MM.1S (cell line): ENCODE measurements around the gene SLC16A13.

ENCODE experiments used
- DNase-seq: peaks from one replicate; pipeline ENCODE4 v3.0.0-alpha.2; 2015
- H2AFZ ChIP-seq: fragments of 300-600 bp; sonication (generic); 2 replicates; pipeline ENCODE4 v1.6.0; 2016; ENCODE audit warnings: antibody characterized with exemption, low read length
- H3F3A ChIP-seq: fragments of 300-600 bp; sonication (generic); 2 replicates; pipeline ENCODE4 v1.6.1; 2016; ENCODE audit warnings: mild to moderate bottlenecking, antibody characterized with exemption, low read length, moderate library complexity, mixed read lengths; ENCODE audit not compliant: insufficient read depth
- H3K27ac ChIP-seq: fragments of 300-600 bp; sonication (generic); 2 replicates; pipeline ENCODE4 v1.5.1; 2016; ENCODE audit warnings: mild to moderate bottlenecking, low read length
- H3K27me3 ChIP-seq: fragments of 300-600 bp; sonication (generic); replicated peaks from 2 replicates; pipeline ENCODE4 v1.6.0; 2016; ENCODE audit warnings: low read length; ENCODE audit not compliant: insufficient read depth
- H3K36me3 ChIP-seq: fragments of 300-600 bp; sonication (generic); replicated peaks from 2 replicates; pipeline ENCODE4 v1.6.1; 2016; ENCODE audit warnings: mild to moderate bottlenecking, low read length, mixed read lengths; ENCODE audit not compliant: insufficient read depth
- H3K4me1 ChIP-seq: fragments of 300-600 bp; sonication (generic); 2 replicates; pipeline ENCODE4 v1.6.1; 2016; ENCODE audit warnings: low read length, mixed read lengths
- H3K4me2 ChIP-seq: fragments of 300-600 bp; sonication (generic); 2 replicates; pipeline ENCODE4 v1.6.0; 2016; ENCODE audit warnings: low read depth, low read length
- H3K4me3 ChIP-seq: fragments of 300-600 bp; sonication (generic); 2 replicates; pipeline ENCODE4 v1.5.1; 2016; ENCODE audit warnings: low read length, mixed read lengths
- H3K79me2 ChIP-seq: fragments of 300-600 bp; sonication (generic); 2 replicates; pipeline ENCODE4 v1.6.1; 2016; ENCODE audit warnings: mixed run types, low read length, mixed read lengths
- H3K9ac ChIP-seq: fragments of 300-600 bp; sonication (generic); 2 replicates; pipeline ENCODE4 v1.6.1; 2016; ENCODE audit warnings: low read length, mixed read lengths
- H3K9me2 ChIP-seq: fragments of 300-600 bp; sonication (generic); replicated peaks from 2 replicates; pipeline ENCODE4 v1.6.1; 2016; ENCODE audit warnings: mild to moderate bottlenecking, low read length, mixed read lengths; ENCODE audit not compliant: insufficient read depth
- H3K9me3 ChIP-seq: fragments of 300-600 bp; sonication (generic); replicated peaks from 2 replicates; pipeline ENCODE4 v1.6.1; 2016; ENCODE audit warnings: mild to moderate bottlenecking, low read length, mixed read lengths; ENCODE audit not compliant: insufficient read depth
- H4K20me1 ChIP-seq: fragments of 300-600 bp; sonication (generic); 2 replicates; pipeline ENCODE4 v1.6.1; 2016; ENCODE audit warnings: mild to moderate bottlenecking, low read length, moderate library complexity, mixed read lengths; ENCODE audit not compliant: insufficient read depth
- CTCF ChIP-seq: fragments of 300-600 bp; sonication (generic); IDR thresholded peaks from 2 replicates; pipeline ENCODE4 v1.5.1; 2016; ENCODE audit warnings: antibody characterized with exemption, low read length, mixed read lengths
- EZH2 ChIP-seq: fragments of 300-600 bp; sonication (generic); optimal IDR thresholded peaks from 2 replicates; pipeline ENCODE3; 2017; ENCODE audit warnings: low read depth, mild to moderate bottlenecking, antibody characterized with exemption, low read length, mixed read lengths
- EZH2phosphoT487 ChIP-seq: fragments of 300-600 bp; sonication (generic); IDR thresholded peaks from 2 replicates; pipeline ENCODE4 v1.6.1; 2018; ENCODE audit warnings: antibody characterized with exemption, low read length

SLC16A13 gene

GRCh38 chr17:7080456-7081041 lies 44.7 kb downstream of the SLC16A13 start:
- peaks cover 78% of the 10 kb centered on the region for H3K27me3 ChIP-seq
- H3K4me2 ChIP-seq: no peak overlapping the region
- no peaks in the 10 kb centered on the region for H3K9me3 ChIP-seq
- no peaks in the 10 kb centered on the region for H3K79me2 ChIP-seq
- no peaks in the 10 kb centered on the region for H3K36me3 ChIP-seq
- no peaks in the 10 kb centered on the region for H4K20me1 ChIP-seq
- H3K4me1 ChIP-seq: peaks cover 5% of the 10 kb centered on the region; the same call in 1 of the 2 replicates
- no peaks in the 10 kb centered on the region; the same call in 1 of the 2 replicates for H3F3A ChIP-seq
- no peak overlapping the region for H3K4me3 ChIP-seq
- H2AFZ ChIP-seq: no peak overlapping the region
- no peak overlapping the region for H3K27ac ChIP-seq
- no peak for DNase-seq
- H3K9ac ChIP-seq: no peak overlapping the region
- no peak for TF ChIP-seq EZH2
- TF ChIP-seq CTCF: no peak
- no peak for TF ChIP-seq EZH2phosphoT487
- no peaks in the 10 kb centered on the region for H3K9me2 ChIP-seq

- no peaks in the 10 kb centered on the region for H3K9me3 ChIP-seq
- H3K4me2 ChIP-seq: no peak overlapping the region
- H3K9ac ChIP-seq: no peak overlapping the region
- no peak overlapping the region for H3K4me3 ChIP-seq
- H4K20me1 ChIP-seq: no peaks in the 10 kb centered on the region
- H3K79me2 ChIP-seq: no peaks in the 10 kb centered on the region
- DNase-seq: peak; percentile 21
- H3K27me3 ChIP-seq: peaks cover 72% of the 10 kb centered on the region
- no peak overlapping the region for H3K27ac ChIP-seq
- no peak overlapping the region for H2AFZ ChIP-seq
- peaks cover 5% of the 10 kb centered on the region; the same call in 1 of the 2 replicates for H3K4me1 ChIP-seq
- H3F3A ChIP-seq: no peaks in the 10 kb centered on the region; the same call in 1 of the 2 replicates
- TF ChIP-seq EZH2phosphoT487: no peak
- no peak for TF ChIP-seq CTCF
- no peak for TF ChIP-seq EZH2
- H3K9me2 ChIP-seq: no peaks in the 10 kb centered on the region
- no peaks in the 10 kb centered on the region for H3K36me3 ChIP-seq
These were observed 45.7 kb downstream of the SLC16A13 start for GRCh38 chr17:7081341-7082062.

- Histone ChIP-seq H3K4me3 (no peak overlapping the region), H2AFZ (no peak overlapping the region), H3K27ac (no peak overlapping the region), H3K4me2 (no peak overlapping the region), H3K9me3 (no peaks in the 10 kb centered on the region), H3K9me2 (no peaks in the 10 kb centered on the region), H3K36me3 (no peaks in the 10 kb centered on the region), H3K79me2 (no peaks in the 10 kb centered on the region), H4K20me1 (no peaks in the 10 kb centered on the region), H3K4me1 (peaks cover 5% of the 10 kb centered on the region; the same call in 1 of the 2 replicates), H3F3A (no peaks in the 10 kb centered on the region; the same call in 1 of the 2 replicates), H3K27me3 (peaks cover 80% of the 10 kb centered on the region), H3K9ac (no peak overlapping the region)
- TF ChIP-seq EZH2phosphoT487: no peak
- no peak for TF ChIP-seq CTCF
- TF ChIP-seq EZH2: no peak
- no peak for DNase-seq
These were observed 47.8 kb downstream of the SLC16A13 start for GRCh38 chr17:7083592-7083991.
